DOHH2 (cell line): ENCODE measurements around the gene HOTAIR.
A peak's percentile ranks its signal among the peaks of the same experiment; 100 is the strongest.

Experiments
- CTCF ChIP-seq: fragments of 200-600 bp; sonication (generic); IDR thresholded peaks from one replicate; pipeline ENCODE4 v1.5.1; 2014; ENCODE audit warnings: antibody characterized with exemption, mild to moderate bottlenecking, low read depth, low read length; ENCODE audit not compliant: poor library complexity, severe bottlenecking
- EZH2phosphoT487 ChIP-seq: fragments of 200-600 bp; sonication (generic); IDR thresholded peaks from 2 replicates; pipeline ENCODE4 v1.6.1; 2017; ENCODE audit warnings: borderline replicate concordance, mild to moderate bottlenecking, antibody characterized with exemption, low read length, moderate library complexity, mixed read lengths

GRCh38 chr12:54017027-54017788 is 42.5 kb upstream of the HOTAIR start:
- TF ChIP-seq CTCF, result peak; percentile 33
- no peak for TF ChIP-seq EZH2phosphoT487
